HS-5 (cell line): ENCODE results near the gene RABGGTB.
"Not testable (repeated sequence)": the region's sequence is repeated elsewhere in the genome, so short reads cannot be mapped to it uniquely, and the experiment has no call there.

ENCODE experiments used
- DNase-seq: peaks from one replicate; pipeline ENCODE4 v3.0.0-alpha.2; 2012; ENCODE audit warnings: low read depth

Gene RABGGTB

DNA sequence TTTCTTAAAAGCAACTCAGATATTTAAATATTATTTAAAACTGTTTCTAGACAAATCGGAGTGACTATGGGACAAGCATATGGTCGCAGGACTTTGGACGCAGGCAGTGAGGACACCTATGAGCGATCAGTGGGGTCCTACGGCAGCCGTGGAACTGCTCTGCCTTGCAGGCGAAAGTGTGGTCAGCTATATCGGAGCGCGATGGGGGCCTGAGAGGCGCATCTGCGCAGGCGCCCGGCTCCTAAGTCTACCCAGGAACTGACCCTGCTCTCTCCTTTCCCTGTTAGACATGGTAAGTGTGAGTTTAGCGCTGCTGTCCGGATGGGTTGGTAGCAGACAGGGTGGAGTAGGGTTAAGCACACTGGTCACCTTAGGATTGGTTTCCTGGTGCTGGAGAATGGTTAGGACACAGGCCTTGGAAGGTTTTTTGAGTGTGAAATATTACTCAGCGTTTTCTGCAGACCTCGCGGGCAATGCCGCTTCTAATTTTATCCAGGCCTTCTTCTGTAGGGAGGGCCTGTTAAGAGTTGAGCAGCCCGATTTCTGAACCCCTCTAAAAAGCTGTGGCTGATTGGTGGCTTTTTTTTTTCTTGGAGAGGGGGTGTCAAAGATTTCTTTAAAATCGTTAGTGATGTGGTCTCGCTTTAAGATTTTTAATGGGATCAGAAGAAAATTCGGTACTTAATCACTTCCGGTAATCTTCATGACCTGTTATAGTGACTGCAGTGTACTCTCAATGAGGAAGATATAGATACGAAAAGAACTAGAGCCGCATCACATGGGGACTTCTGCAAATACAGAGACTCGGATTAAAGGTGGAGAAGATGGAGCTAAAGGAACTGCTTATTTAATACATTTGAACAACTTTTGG lies at the start of gene RABGGTB:
Gene RABGGTB, plus strand, starts transcription at position 274 of the 871 bp plus-strand sequence. Its CDS starts 16 bp downstream, at position 290.
- DNase-seq = peak; percentile 90

DNA sequence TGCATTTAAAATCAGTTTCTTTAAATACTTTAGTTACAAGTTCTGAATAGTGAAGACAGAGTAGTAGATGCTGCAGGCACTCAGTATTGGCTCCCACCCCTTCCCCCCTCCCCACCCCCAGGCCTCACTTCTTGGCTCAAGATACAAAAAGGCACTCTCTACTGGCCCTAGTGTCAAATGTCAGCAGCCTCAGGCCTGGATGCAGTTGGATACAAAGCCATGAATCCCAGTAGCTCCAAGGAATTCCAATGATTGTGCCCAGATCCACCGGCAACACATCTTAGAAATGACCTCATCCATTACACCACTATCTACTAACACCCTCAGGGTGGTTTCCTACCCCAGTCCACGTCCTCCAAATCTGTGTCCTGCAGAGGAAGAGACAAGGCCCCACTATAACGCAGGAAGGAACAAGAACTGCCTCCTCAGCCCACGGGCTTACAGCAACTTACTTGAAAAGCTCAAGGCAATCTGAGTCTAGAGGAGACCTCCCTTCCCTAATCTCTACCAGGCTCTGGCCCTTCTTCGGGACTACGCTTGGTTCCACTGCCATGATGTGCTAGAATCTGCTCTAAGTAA lies 43.9 kb upstream of the RABGGTB start:
- DNase-seq = no peak

DNA sequence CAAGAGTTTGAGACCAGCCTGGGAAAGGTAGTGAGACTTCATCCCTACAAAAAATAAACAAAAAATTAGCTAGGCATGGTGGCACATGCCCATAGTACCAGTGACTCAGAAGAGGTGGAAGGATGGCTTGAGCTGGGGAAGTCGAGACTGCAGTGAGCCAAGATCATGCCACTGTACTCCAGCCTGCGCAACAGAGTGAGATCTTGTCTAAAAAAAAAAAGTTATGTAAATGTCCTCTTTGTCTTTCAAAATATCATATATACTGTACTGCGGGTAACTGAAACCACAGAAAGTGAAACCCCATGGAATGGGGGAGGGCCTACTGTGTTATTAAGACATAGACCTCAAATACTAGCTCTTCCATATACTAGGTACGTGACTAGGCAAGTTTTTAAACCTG lies 40.8 kb upstream of the RABGGTB start:
- no peak for DNase-seq

DNA sequence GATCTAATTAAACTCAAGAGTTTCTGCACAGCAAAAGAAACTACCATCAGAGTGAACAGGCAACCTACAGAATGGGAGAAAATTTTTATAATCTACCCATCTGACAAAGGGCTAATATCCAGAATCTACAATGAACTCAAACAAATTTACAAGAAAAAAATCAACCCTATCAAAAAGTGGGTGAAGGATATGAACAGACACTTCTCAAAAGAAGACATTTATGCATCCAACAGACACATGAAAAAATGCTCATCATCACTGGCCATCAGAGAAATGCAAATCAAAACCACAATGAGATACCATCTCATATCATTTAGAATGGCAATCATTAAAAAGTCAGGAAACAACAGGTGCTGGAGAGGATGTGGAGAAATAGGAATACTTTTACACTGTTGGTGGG lies 28.8 kb upstream of the RABGGTB start:
- DNase-seq = not testable (repeated sequence)

DNA sequence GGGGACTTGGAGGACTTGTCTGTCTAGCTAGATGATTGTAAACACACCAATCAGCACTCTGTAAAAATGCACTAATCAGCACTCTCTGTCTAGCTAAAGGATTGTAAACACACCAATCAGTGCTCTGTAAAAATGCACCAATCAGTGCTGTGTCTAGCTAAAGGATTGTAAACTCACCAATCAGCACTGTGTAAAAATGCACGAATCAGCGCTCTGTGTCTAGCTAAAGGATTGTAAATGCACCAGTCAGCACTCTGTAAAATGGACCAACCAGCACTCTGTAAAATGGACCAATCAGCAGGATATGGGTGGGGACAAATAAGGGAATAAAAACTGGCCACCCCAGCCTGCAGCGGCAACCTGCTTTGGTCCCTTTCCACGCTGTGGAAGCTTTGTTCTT lies 27.5 kb upstream of the RABGGTB start:
- not testable (repeated sequence) for DNase-seq

DNA sequence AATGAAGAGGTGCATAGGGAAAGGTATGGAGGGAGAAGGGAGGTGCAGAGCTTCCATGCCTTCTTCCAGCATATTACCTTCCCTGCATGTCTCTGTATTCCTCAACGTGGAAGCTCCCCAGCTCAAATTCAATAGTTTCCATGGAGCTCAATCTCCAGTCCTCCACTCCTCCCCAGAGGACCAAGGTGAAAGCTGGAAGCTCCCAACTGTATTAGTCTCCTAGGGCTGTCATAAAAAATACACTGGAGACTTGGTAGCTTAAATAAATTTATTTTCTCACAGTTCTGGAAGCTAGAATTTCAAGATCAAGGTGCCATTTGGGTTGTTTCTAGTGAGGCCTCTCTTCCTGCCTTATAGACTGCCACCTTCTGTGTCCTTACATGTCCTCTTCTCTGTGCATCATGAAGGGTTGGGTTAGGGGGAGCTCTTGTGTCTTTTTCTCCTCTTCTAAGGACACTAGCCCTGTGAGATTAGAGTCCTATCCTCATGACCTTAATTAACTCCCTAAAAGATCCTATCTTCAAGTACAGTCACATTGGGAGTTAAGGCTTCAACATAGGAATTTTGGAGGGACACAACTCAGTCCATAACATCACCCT lies 21.9 kb upstream of the RABGGTB start:
- no peak for DNase-seq

DNA sequence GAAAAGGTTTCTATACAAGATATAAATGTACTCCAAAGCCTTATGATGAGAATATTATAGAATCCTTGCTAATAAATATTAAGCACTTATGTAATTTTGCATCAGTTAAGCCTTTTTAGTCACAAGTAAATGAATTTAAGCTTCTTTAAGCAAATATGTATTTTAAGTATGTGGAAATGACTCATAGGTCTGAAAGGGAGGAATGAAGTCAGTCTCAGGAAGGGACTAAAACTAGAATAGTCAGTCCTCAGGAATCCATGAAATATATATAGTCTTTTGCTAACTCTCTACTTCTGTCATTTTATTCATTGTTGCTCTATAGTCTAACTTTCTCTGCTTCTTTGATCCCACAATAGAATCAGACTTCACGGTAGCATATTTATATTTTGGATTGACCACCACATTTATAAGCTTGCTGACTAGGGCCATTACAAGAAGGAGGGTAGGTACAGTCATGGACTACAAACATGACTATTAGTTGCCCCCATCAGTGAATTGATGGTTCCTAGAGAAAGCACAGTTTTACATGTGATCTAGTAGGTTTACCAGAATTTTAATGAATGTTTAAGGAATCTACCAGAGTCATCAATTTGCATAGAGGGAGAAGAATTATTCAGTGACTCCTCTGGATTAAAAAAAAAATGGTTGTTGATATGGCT lies 20.2 kb upstream of the RABGGTB start:
- peak; percentile 79 for DNase-seq

DNA sequence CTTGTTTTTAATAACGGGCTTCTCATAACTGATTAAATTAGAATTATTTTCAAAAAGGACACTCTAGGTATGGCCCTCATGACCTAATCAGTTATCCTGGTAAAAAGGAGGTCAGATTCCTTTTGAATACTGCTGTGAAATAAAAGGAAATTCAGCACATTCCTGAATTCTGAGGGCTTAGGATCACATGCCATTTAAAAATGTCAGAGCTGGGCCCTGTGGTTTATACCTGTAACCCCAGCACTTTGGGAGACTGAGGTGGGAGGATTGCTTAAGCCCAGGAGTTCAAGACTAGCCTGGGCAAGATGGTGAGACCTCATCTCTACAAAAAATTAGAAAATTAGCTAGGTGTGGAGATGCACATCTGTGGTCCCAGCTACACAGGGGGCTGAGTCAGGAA lies 18.0 kb upstream of the RABGGTB start:
- DNase-seq = no peak

DNA sequence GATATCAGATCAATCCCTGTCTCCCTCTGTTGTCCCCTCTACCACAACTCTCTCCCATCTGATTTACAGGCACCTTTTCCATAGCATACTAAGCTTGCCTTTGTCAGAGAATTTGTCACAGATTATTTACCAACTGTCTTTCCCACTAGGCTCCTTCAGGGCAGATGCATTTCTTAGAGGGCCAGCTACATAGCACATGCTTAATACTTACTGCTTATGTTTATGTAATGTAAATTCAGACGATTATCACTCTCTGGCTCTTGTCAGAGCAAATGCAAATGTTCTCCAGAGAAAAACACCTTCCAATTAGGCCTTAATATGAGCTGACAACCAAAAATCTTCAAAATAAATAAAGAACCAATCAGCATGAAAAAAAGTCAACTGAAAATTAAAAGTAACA lies 15.3 kb upstream of the RABGGTB start:
- DNase-seq = no peak

DNA sequence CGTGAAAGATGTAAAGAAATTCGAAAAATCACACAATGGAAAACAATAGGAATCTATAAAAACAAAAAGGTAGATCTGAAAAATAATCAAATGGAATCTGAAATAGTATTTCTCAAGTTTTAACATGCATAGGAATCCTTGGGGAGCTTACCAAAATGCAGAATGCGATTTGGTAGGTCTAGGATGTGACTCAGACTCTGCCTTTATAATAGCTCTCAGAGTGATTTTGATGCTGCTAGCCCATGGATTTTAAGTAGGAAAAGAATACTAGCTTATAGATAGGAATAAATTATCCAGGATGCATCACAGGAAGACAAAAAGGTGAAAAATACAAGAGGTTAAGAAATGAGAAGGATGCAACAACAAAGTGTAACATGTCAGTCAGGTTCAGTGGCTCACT lies 14.1 kb upstream of the RABGGTB start:
- no peak for DNase-seq

DNA sequence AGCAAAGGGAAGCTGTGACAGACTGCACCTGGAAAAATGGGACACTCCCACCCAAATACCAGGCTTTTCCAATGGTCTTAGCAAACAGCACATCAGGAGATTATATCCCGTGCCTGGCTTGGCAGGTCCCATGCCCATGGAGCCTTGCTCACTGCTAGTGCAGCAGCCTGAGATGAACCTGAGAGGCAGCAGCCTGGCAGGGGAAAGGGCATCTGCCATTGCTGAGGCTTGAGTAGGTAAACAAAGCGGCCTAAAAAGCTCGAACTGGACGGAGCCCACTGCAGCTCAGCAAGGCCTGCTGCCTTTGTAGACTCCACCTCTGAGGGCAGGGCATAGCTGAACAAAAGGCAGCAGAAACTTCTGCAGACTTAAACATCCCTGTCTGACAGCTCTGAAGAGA lies 8.2 kb upstream of the RABGGTB start:
- DNase-seq = not testable (repeated sequence)

DNA sequence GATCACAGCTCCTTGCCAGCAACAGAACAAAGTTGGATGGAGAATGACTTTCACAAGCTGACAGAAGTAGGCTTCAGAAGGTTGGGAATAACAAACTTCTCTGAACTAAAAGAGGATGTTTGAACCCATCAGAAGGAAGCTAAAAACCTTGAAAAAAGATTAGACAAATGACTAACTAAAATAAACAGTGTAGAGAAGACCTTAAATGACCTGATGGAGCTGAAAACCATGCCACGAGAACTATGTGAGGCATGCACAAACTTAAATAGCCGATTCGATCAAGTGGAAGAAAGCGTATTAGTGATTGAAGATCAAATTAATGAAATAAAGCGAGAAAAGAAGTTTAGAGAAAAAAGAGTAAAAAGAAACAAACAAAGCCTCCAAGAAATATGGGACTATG lies 7.4 kb upstream of the RABGGTB start:
- DNase-seq = not testable (repeated sequence)

DNA sequence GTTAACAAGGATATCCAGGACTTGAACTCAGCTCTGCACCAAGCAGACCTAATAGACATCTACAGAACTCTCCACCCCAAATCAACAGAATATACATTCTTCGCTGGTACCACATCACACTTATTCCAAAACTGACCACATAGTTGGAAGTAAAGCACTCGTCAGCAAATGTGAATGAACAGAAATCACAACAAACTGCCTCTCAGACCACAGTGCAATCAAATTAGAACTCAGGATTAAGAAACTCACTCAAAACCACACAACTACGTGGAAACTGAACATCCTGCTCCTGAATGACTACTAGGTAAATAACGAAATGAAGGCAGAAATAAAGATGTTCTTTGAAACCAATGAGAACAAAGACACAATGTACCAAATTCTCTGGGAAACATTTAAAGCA lies 5.9 kb upstream of the RABGGTB start:
- not testable (repeated sequence) for DNase-seq

DNA sequence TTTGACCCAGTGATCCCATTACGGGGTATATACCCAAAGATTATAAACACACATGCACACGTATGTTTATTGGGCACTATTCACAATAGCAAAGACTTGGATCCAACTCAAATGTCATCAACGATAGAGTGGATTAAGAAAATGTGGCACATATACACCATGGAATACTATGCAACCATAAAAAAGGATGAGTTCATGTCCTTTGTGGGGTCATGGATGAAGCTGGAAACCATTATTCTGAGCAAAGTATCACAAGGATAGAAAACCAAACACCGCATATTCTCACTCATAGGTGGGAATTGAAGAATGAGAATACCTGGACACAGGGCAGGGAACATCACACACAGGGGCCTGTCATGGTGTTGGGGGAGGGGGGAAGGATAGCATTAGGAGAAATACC lies 2.1 kb upstream of the RABGGTB start:
- not testable (repeated sequence) for DNase-seq

DNA sequence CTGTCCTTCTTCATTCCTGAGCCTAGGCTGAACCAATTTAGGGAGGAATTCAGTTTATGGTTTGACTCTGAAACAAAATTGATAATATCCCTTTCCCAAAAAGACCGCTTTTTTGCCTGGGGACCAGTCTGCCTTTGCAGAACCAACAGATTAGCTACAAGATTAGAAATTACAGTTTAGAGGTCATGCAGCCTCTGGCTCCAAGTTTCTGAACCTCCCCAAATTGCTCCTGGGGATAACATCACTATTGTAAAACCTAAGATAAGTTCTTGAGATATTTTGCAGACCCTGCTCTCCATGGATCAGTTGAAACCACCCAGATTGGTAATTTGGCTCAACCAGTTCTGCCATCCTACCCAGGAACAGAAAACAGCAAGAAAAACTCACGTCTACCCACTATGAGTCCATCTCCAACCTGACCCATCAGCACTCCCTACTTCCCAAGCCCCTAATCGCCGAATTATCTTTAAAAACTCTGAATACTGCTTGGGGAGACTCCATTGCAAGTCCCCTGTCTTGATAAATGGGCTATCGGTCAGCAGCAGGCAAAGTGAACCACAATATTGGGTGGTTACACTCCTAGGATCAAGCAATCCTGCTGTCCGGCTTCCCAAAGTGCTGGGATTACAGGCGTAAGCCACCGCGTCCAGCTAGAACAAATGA lies 605 bp upstream of the RABGGTB start:
- no peak for DNase-seq

DNA sequence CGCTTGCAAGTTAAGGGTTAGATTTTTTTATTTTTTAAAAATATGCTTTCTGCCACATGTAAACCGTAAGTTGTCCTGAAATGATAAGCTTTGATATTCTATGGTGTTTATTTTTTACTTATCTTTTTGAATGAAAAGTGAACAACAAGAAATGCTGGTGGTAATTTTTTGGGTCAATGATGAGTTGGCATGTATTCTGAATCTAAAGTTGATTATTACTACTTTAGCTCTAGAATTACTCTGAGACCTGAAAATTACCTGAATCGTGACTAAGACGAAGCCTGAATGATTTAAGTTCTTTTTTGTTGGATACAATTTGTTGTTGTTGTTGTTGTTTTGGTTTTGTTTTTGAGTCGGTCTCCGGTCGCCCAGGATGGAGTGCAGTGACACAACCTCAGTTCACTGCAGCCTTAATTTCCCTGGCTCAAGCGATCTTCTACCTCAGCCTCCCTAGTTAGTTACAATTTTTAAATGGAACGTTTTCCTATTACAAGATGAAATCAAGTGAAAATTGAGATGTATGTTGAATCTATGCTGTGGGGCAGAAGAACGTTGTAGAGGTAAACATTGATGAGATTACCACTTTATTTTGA lies 941 bp downstream of the RABGGTB start:
- no peak for DNase-seq

DNA sequence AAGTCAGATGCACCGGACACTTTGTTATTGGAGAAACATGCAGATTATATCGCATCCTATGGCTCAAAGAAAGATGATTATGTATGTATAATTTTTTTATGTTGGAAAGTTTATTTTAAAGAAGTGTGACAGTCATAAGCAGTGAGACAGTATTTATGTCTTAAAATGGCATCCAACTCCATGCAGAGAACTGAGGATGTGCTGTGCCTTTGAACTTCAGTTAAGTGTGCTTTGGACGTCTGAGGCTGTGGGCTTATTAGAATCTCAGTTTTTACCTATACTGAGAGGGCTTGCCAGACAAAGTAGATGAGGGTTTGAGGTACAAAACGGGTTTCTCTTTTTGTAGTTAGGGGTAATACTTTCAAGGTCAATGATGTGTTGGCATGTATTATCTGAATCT lies 1.5 kb downstream of the RABGGTB start:
- no peak for DNase-seq

DNA sequence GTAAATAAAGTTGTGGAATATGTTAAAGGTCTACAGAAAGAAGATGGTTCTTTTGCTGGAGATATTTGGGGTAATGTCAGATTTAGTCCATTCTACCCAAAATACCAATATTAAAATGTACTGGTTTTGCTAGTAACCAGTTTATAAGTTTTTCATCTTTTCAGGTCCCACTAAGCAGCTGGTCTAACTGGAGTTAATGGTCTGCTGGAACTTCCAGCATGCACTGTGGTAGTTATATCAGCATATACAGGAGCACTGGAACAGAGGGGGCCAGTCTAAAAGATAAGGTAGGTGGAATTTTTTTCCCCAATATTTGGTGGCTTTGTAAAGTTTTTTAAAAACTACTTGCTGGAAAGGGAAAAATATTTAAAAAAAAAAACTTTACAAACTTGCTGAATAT lies 3.9 kb downstream of the RABGGTB start:
- DNase-seq = no peak

DNA sequence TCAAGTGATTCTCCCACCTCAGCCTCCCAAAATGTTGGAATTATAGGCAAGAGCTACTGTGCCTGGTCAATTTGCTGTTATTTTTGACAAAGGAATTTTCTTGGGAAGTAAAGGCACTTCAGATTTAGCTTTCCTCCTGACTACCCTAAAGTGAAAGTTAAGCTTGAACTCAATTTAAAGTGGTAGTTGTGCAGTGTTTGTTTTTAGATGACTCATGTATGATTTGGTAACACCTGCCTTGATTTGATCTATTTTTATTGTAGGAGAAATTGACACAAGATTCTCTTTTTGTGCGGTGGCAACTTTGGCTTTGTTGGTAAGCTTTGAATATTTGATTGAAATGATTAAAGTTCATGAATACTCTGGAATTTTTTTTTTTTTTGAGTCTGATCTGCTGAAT lies 5.0 kb downstream of the RABGGTB start:
- no peak for DNase-seq

DNA sequence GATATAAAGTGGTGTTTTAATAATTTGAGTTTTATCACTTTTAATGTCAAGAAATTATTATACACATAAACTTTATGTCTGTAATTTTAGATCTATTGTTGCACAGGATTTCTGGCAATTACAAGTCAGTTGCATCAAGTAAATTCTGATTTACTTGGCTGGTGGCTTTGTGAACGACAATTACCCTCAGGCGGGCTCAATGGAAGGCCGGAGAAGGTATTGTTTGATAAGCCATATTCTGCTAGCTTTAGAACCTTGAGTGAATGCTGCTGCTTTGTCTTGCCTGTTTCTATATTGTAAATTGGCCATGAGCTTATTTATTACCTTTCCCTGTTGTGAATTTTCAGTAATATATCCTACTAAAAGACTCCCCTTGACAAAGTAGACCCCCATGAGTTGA lies 6.0 kb downstream of the RABGGTB start:
- DNase-seq = no peak

DNA sequence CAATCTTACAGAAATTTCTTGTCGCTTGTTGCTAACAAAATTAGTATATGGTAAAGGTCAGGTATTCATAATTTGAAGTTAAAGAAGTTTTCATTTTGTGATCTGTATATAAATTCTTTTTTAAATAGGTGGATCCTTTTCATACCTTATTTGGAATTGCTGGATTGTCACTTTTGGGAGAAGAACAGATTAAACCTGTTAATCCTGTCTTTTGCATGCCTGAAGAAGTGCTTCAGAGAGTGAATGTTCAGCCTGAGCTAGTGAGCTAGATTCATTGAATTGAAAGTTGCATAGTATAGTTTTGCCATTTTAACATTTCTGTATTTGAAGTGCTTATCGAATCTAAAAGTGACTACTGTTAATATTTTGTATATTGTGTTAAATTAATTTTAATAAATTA lies 8.3 kb downstream of the RABGGTB start:
- DNase-seq = no peak

DNA sequence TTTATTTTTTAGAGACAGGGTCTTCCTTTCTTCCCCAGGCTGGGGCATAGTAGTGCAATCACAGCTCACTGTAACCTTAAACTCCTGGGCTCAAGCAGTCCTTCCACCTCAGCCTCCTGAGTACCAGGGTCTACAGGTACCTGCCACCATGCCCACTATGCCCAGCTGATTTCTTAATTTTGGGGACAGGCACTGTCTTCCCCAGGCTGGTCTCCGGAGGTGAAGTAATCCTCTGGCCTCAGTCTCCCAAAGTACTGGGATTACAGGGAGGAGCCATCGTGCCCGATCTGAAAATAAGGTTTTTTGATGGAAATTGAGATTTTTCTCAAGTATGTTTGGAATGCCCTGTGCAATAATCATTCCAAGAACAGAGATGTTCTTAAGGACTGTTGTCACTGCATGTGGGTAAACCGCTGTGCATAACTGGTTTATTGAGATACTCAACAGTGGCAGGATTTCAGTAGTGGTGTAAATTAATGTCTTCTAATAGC lies 9.7 kb downstream of the RABGGTB start:
- DNase-seq = no peak
